Left renal pelvis (tissue), 4 donors: ENCODE measurements around the gene STARD13. TPM values are rescaled to one million over a fixed set of nuclear protein-coding genes. Genes with fewer than 3 reads are reported as not detected.

ENCODE experiments used
- DNase-seq, 4 donors: peaks; one replicate each; pipeline ENCODE4 v3.0.0-alpha.2; 2013; ENCODE audit warnings: low read depth in 4 of 4, low spot score in 3 of 4
- polyA plus RNA-seq, 4 donors: library from polyadenylated mRNA; unstranded; fragments of 120-200 nt; gene quantifications; one replicate each; pipeline ENCODE4 v1.2.1, GENCODE V29; 2013; ENCODE audit not compliant: insufficient read length in 4 of 4

Gene STARD13
- polyA plus RNA-seq, 4 donors, result 17.5 to 25.4 (median 23.7) TPM

GRCh38 chr13:33129094-33129832 lies 156.3 kb downstream of the STARD13 start:
- DNase-seq, result no peak

GRCh38 chr13:33128134-33128533 lies 157.4 kb downstream of the STARD13 start:
- DNase-seq, result no peak

- DNase-seq, result no peak
Observed at GRCh38 chr13:33127009-33127551, 158.5 kb downstream of the STARD13 start.

- DNase-seq, result no peak
Observed at GRCh38 chr13:33125821-33126570, 159.6 kb downstream of the STARD13 start.

- DNase-seq, result no peak
Observed at GRCh38 chr13:33123066-33123859, 162.3 kb downstream of the STARD13 start.

- DNase-seq, result no peak
Observed at GRCh38 chr13:33119856-33120543, 165.6 kb downstream of the STARD13 start.

GRCh38 chr13:33119022-33119781 lies 166.4 kb downstream of the STARD13 start:
- no peak for DNase-seq

GRCh38 chr13:33116321-33117010 lies 169.1 kb downstream of the STARD13 start:
- DNase-seq, result no peak

GRCh38 chr13:33115274-33115673 lies 170.3 kb downstream of the STARD13 start:
- DNase-seq, result no peak

- DNase-seq, result no peak
Observed at GRCh38 chr13:33114146-33114545, 171.4 kb downstream of the STARD13 start.

GRCh38 chr13:33112766-33113165 lies 172.8 kb downstream of the STARD13 start:
- no peak for DNase-seq

GRCh38 chr13:33111414-33112110 lies 174.0 kb downstream of the STARD13 start:
- no peak for DNase-seq

- no peak for DNase-seq
Observed at GRCh38 chr13:33110713-33111413, 174.7 kb downstream of the STARD13 start.

GRCh38 chr13:33110386-33110712 lies 175.2 kb downstream of the STARD13 start:
- no peak for DNase-seq

- no peak for DNase-seq
Observed at GRCh38 chr13:33109801-33110200, 175.8 kb downstream of the STARD13 start.

GRCh38 chr13:33109271-33109697 lies 176.3 kb downstream of the STARD13 start:
- no peak for DNase-seq

- no peak for DNase-seq
Observed at GRCh38 chr13:33108620-33109019, 176.9 kb downstream of the STARD13 start.

GRCh38 chr13:33107361-33107760 lies 178.2 kb downstream of the STARD13 start:
- no peak for DNase-seq
